H1 (cell line): ENCODE measurements around the gene CXCR5. TPM values are rescaled to one million over a fixed set of nuclear protein-coding genes. Genes with fewer than 3 reads are reported as not detected.

Experiments used
- CREB1 ChIP-seq: IDR thresholded peaks from 2 replicates; pipeline ENCODE4 v1.6.1; 2012; ENCODE audit warnings: inconsistent platforms
- CTBP2 ChIP-seq: IDR thresholded peaks from 2 replicates; pipeline ENCODE4 v1.7.0; 2011; ENCODE audit warnings: borderline replicate concordance, mild to moderate bottlenecking, moderate library complexity, mixed read lengths, low read length; ENCODE audit not compliant: insufficient read depth, insufficient read length
- EZH2 ChIP-seq: fragments of 200-600 bp; sonication (generic); IDR thresholded peaks from 2 replicates; pipeline ENCODE4 v1.7.1; 2012; ENCODE audit warnings: low read depth, mild to moderate bottlenecking, moderate library complexity, low read length, inconsistent platforms; ENCODE audit not compliant: severe bottlenecking
- JUND ChIP-seq: IDR thresholded peaks from 2 replicates; pipeline ENCODE4 v1.6.1; 2011; ENCODE audit warnings: mild to moderate bottlenecking, improper control_type of control experiment, low read length
- RBBP5 ChIP-seq: IDR thresholded peaks from 2 replicates; pipeline ENCODE4 v1.7.1; 2012; ENCODE audit warnings: low read depth, mild to moderate bottlenecking, inconsistent platforms, low read length, moderate library complexity, borderline replicate concordance
- RFX5 ChIP-seq: IDR thresholded peaks from 2 replicates; pipeline ENCODE4 v1.6.1; 2011; ENCODE audit warnings: low read depth, low read length, improper control_type of control experiment, borderline replicate concordance
- TAF1 ChIP-seq: IDR thresholded peaks from 2 replicates; pipeline ENCODE4 v1.6.1; 2011; ENCODE audit warnings: mild to moderate bottlenecking, low read depth, low read length
- TEAD4 ChIP-seq: IDR thresholded peaks from 2 replicates; pipeline ENCODE4 v1.6.1; 2012; ENCODE audit warnings: low read depth, low read length, inconsistent platforms, mixed read lengths
- polyA plus RNA-seq, 7 experiments: library from polyadenylated mRNA; depleted of rRNA in 3 of 7; stranded (reverse) in 5 of 7; unstranded in 2 of 7; fragments of >200 nt in 5 of 7; fragments of 200-250 nt in 2 of 7; gene quantifications; 1 replicate in 5 of 7; 2 replicates in 1 of 7; 4 replicates in 1 of 7; pipeline versions ENCODE4 v1.2.1 to v1.2.3, GENCODE V29; 2011 to 2013; ENCODE audit warnings: missing spikeins in 2 of 7, mixed read lengths in 2 of 7
- total RNA-seq: library from RNA; stranded (reverse); fragmentation: NEBNext Ultra II Directional; extraction: Animal tissue kit (Norgen Biotek cat#: 25700); gene quantifications from 2 replicates; pipeline ENCODE4 v1.2.1, GENCODE V29; 2021

The CXCR5 gene
- total and polyA plus RNA-seq, 2 of the 8 experiments (the other 6 are each of a cell fraction or from before 2014, with no cell fraction given), result not detected

- no peak for TF ChIP-seq JUND
- TF ChIP-seq RFX5, result no peak
- no peak for TF ChIP-seq TEAD4
- no peak for TF ChIP-seq CTBP2
- TF ChIP-seq RBBP5, result no peak
- TF ChIP-seq TAF1, result no peak
- no peak for TF ChIP-seq EZH2
- no peak for TF ChIP-seq CREB1
Observed at GRCh38 chr11:118939404-118939915, 55.8 kb downstream of the CXCR5 start (continued).
